Choroid plexus epithelial cell (primary cell): Measurements from ENCODE around the gene TM4SF1.

Experiments used
- DNase-seq: peaks from one replicate; pipeline ENCODE4 v3.0.0-alpha.2; 2010; ENCODE audit warnings: low read depth
- H3K4me3 ChIP-seq: 2 replicates; pipeline ENCODE4 v1.5.1; 2011; ENCODE audit warnings: low read depth, mild to moderate bottlenecking, control low read depth, low read length, moderate library complexity
- TF ChIP-seq, protein P1 (sequence below): conservative IDR thresholded peaks from 2 replicates; pipeline ENCODE4 v1.5.1; 2011; ENCODE audit warnings: low read depth, mild to moderate bottlenecking, control low read depth, inconsistent platforms, low read length, moderate library complexity

Gene TM4SF1

GRCh38 chr3:149321136-149321535 lies 56.3 kb downstream of the TM4SF1 start:
- no peak overlapping the region for H3K4me3 ChIP-seq
- TF ChIP-seq, protein P1, sequence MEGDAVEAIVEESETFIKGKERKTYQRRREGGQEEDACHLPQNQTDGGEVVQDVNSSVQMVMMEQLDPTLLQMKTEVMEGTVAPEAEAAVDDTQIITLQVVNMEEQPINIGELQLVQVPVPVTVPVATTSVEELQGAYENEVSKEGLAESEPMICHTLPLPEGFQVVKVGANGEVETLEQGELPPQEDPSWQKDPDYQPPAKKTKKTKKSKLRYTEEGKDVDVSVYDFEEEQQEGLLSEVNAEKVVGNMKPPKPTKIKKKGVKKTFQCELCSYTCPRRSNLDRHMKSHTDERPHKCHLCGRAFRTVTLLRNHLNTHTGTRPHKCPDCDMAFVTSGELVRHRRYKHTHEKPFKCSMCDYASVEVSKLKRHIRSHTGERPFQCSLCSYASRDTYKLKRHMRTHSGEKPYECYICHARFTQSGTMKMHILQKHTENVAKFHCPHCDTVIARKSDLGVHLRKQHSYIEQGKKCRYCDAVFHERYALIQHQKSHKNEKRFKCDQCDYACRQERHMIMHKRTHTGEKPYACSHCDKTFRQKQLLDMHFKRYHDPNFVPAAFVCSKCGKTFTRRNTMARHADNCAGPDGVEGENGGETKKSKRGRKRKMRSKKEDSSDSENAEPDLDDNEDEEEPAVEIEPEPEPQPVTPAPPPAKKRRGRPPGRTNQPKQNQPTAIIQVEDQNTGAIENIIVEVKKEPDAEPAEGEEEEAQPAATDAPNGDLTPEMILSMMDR: no peak
- DNase-seq: no peak

DNA sequence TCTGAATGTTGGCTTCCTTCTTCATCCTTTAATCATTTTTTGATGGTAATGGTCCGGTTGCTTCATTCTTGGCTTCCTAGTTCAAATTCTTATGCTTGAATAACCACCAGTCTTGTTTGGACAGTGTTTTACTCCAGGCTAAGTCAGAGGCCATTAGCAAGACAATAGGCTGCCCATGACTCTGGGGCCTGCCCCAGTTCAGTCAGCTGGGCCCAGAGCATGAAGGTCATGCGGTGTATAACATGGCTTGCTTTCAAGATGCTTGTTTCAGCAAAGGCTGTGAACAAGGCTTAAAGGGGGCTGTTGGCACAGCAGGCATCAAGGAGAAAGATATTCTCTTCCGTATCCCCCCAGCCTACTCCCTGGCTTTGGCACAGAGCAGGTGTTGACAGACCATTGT lies 57.7 kb downstream of the TM4SF1 start:
- TF ChIP-seq, protein P1: no peak
- no peak overlapping the region for H3K4me3 ChIP-seq
- no peak for DNase-seq
